SHP77 treated with DMSO at 0.1 percent for 48 hours (cell line): ENCODE data around the gene JAZF1.
"Not testable (repeated sequence)": the region's sequence is repeated elsewhere in the genome, so short reads cannot be mapped to it uniquely, and the experiment has no call there.

Source experiments
- DNase-seq: peaks from one replicate; lab custom pipeline; 2025; lab: John Stamatoyannopoulos, UW

JAZF1 gene

DNA sequence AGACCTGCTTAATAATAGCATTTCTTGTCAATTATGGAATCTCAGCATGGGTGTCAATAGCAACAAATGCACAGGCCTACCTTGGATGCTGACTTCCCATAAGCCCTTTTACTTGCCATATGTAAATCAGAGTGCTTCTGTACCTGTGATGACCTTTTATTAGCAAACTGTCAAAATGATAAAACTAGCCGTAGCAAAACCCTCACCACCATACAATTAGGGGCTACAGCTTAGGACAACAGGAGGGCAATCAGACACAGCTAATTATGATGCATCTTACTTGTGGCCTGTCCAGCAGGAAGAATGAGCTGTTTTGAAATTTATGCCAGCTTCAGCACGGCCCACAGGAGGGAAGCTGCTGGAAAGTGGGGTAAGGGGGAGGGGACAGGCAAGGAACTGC, 239.1 kb downstream of the JAZF1 start:
- no peak for DNase-seq

GRCh38 chr7:27940341-27940740, 240.3 kb downstream of the JAZF1 start:
- no peak for DNase-seq

GRCh38 chr7:27939893-27940292, 240.7 kb downstream of the JAZF1 start:
- no peak for DNase-seq

DNA sequence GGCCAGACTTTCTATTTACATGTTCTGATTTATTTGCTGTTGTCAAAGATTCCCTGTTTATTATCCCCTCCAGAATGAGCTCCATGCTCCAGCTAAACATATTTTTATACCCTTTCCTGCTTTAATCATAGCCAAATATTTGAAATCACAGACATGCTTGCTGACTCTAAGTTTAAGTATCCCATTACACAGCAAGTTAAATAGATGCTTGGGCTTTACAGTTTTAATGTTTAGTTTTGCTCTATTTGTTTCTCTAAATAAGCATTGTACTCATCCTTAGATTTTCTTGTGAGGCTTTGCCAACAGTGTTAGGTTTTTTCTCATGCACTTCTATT, 243.9 kb downstream of the JAZF1 start:
- no peak for DNase-seq

- no peak for DNase-seq
Observed at GRCh38 chr7:27936047-27936767, 244.4 kb downstream of the JAZF1 start.

- no peak for DNase-seq
Observed at GRCh38 chr7:27933671-27934565, 246.7 kb downstream of the JAZF1 start.

DNA sequence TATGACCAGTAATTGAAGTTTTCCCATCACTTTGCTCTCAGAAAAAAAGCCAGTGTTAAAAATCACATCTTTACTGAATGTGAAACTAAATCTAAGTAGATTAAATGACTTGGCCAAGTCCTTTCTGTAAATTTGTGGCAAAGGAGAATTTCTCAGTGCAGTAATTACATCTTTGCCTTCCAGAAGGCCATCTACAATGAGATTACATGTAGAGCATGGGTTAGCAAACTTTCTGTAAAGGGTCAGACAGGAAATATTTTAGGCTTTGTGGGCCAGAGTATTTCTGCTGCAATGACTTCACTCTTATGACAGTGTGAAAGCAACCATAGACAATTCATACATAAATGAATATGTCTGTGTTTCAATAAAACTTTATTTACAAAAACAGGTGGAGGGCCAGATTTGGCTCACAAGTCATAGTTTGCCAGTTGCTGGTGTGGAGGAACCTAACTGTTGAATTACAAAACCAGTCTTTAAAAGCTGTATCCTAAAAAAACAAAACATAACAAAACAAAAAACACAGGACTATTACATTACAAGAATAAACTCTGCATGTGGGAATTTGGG, 249.6 kb downstream of the JAZF1 start:
- no peak for DNase-seq

GRCh38 chr7:27929127-27929526, 251.5 kb downstream of the JAZF1 start:
- no peak for DNase-seq

DNA sequence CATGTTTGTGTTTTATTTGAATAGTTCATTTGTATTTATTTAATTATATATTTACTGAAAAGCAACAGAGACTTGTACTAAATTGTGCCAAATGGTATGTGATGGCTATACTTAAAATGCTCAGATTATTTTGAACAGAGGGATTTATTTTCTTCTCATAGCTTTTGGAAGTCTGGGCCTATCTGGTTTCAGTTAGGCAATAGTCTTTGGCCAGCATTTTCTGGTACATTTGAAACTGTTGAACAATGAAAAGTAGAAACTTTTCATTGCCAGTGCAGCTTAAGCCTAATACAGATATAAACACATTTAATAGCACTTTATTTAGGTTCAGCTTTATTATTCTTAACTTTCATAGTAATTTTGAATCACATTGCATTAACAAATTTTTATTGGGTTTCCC, 252.6 kb downstream of the JAZF1 start:
- DNase-seq, result no peak

DNA sequence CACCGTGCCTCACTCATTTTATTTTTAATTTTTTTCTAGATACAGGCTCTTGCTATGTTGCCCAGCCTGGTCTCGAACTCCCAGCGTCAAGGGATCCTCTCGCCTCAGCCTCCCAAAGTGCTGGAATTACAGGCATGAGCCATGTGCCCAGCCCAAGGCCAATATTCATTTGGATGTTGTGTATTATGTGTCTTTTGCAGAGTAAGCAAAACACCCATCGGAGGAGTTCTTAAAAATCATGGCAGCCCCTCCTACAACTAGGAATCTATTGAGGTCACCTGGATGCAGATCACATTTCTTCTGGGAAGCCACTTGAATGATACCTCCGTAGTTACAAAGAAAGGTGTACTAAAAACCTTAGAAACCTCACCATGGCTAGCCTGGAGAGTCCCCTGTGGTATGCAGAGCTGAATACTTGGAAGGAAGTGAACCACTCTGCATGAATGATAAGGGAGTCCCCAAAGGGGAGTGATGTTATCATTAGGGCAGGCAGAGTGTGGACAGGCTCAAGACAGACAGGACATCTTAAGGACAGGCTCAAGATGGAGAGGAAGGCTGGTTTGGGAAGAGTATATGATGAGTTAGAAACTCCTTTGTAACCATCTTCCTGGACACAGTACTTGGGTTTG, 254.9 kb downstream of the JAZF1 start:
- no peak for DNase-seq

DNA sequence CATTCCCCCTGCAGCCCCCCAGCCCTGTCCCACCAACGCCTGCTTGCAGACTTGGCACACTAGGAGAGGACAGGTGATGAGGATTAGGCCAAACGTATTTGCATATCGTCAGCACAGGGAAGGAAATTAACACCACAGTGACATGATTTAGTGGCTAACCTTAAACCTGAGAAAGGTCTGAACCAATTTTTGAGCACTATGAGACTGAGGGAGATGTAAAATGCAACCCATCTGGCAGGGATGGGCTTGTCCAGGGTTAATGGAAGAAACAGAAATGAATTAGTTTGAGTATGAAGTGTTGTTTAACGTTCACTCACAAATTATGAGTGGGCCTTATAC, 257.0 kb downstream of the JAZF1 start:
- DNase-seq, result no peak

DNA sequence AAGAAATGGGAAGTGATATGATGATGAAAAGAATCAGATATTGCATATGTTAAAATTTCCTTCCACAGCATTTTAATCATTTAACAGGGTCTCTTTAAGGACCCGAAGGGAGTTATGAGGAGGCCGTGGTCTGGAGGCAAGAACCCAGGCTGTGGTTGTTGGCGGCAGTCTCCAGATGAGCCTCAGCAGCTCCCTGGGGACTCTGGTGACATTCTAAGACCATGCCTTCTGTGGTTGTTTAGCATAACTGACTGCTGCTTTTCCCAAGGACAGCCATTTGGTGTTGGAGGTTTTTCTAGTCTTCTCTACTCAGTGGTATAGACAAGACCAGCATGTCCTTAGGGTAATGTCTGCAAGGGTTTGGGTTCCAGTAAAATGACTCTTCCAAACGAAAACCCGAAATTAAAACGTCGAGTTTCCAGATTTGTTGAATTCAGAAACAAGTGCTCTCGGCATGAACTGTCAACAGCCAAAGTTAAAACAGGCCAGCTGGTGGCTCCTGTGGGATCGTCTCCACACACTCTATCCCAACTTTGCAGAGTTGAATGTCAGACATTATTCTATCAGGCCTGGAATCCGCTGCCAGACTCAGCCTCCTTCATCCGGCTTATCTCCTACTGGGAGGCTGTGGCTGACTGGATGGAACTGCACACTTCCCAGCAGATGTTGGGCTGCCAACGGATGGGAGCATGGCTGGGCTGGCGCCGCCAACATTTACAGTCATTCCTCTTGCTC, 257.5 kb downstream of the JAZF1 start:
- DNase-seq, result no peak

- DNase-seq, result not testable (repeated sequence)
Observed at GRCh38 chr7:27922389-27922788, 258.2 kb downstream of the JAZF1 start.

DNA sequence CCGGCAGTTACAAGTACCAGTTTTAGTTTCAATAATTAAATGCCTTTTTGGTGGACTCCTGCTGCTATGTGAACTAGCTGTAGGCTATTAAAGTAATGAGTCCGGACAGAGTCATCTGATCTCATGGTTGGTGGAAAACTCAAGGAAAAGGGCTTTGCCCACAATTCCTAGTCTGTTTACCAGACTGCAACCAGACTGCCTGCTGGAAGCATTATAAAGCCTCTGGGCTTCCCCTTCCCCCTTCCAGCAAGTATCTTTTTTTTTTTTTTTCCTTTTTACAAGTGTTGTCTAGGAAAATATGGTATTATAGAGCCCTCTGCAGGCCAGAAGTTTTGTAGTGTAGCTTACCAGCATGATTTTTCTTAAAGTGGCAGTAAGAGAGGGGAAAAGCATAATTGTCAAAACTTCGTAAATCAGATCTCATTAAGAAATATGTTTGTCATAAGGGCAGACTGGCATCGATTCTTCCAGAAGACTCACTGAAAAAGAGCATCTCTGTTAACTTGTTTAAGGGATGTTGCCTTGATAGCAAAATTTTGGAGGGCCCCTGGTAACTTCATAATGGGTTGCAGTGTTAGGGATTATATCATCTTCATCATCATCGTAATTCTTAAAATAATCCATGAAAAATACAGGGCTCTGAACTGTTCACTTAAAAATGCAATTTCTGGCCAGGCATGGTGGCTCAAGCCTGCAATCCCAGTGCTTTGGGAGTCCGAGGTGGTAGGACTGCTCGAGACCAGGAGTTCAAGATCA, 259.3 kb downstream of the JAZF1 start:
- DNase-seq, result peak; percentile 23

- DNase-seq, result no peak
Observed at GRCh38 chr7:27920281-27920946, 260.2 kb downstream of the JAZF1 start.

GRCh38 chr7:27918503-27918902, 262.1 kb downstream of the JAZF1 start:
- no peak for DNase-seq

GRCh38 chr7:27917774-27918314, 262.8 kb downstream of the JAZF1 start:
- no peak for DNase-seq

DNA sequence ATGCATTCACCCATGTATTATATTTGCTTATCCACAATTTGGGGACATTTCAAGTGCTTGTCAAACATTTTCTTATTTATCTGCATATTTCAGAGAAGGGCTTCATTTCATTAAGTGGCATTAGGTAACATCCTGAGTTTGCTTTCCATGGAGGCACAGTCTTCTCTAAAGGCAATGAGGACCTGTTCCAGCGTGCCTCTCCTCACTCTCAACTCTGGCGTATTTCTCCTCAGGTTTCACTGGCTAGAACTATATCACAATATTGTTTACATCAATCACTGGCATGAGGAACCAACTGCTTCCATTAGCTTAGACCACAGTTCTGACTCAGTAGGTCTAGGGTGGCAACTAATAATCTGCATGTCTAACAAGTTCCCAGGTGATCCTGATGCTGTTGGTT, 263.5 kb downstream of the JAZF1 start:
- no peak for DNase-seq

- no peak for DNase-seq
Observed at GRCh38 chr7:27916372-27916771, 264.2 kb downstream of the JAZF1 start.

DNA sequence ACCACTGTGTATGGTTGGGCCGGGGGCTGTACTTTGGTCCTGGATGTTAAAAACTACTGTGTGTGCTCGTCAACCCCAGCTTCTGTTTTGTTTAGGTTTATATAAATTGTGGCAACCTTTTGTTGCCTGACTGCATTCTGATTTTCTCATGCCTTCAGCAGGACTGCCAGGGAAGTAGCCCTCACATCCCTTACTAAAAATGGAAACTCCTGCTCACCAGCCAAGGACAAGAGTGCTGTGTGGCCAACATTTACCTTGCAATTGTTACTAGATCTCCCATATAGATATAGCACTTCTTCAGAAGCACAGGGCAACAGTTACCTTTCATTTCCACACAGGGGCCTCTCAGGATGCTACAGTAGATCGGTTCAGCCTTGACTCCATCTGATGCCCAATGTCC, 266.2 kb downstream of the JAZF1 start:
- no peak for DNase-seq

DNA sequence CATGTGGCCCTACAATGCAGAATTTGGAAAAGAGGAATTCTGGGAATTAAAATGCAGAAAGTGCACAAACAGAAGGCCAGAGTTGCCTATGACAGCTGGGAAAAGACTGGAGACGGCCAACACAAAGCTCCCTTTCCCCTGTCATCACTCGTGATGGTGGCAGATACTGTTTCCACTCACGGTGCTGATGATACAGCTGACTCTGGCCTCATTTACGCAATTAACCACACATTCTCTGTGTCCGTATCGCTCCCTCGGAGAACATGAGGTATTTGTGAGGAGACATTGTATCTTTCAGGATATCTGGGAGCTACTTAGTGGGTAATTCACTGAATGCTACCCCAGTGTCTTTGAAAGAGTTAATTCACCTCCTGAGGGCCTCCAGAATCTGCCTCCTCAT, 267.8 kb downstream of the JAZF1 start:
- DNase-seq, result no peak
